D721Med (cell line): Measurements from ENCODE around the gene PDPR.
A peak's percentile ranks its signal among the peaks of the same experiment; 100 is the strongest.
"Not testable (repeated sequence)": the region's sequence is repeated elsewhere in the genome, so short reads cannot be mapped to it uniquely, and the experiment has no call there.

ENCODE experiments used
- DNase-seq: peaks from one replicate; pipeline ENCODE4 v3.0.0; 2011; ENCODE audit warnings: low spot score; ENCODE audit not compliant: insufficient read length
- FAIRE-seq: peaks from 2 replicates; lab custom pipeline; 2011; peaks lifted over from hg19 to GRCh38; lab: Jason Lieb, UNC

Gene PDPR

DNA sequence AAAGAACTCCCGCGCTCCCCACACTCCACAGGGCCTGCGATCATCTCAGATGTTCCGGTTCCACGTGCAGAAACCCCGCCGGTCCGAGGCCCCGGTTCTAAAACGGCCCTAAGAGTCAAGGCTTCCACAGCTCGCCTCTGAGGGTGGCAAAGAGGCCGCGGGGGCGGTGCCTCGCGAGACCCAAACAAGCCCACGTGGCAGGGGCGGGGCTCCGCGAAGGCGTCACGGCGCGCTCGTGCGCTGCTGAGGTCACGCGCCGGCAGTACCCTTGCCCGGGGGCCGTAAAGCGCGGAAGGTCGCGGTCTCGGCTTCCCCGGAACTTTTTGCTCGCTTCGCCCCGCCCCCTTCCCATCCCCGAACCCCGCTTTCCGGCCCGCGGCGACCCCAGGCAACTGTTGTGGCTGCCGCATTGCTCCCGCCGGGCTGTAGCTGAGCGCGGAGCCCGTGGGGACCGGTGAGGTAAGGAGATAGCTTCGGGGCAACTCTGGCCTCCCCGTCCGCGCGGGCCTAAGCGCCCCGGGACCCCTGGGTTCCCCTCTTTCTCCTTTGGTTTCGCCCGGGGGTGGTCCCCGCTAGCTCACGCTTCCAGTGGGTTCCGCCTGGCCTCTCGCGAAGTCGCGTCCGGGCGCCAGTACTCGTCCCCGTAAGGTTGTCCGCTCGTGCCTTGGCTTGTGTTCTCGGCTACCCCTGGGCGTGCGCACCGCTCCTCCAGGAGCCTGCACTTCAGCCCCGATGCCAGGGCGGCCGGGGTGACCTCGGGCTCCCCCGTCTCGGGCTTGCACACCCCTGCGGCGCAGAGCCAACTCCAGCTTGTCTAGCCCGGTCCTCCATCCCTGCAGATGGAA, at the start of gene PDPR:
Gene PDPR (plus strand): TSS at position 351 of the 845 bp plus-strand sequence. CDS start 6,161 bp downstream, outside the sequence.
- DNase-seq: peak; percentile 13
- FAIRE-seq: not testable (repeated sequence)

DNA sequence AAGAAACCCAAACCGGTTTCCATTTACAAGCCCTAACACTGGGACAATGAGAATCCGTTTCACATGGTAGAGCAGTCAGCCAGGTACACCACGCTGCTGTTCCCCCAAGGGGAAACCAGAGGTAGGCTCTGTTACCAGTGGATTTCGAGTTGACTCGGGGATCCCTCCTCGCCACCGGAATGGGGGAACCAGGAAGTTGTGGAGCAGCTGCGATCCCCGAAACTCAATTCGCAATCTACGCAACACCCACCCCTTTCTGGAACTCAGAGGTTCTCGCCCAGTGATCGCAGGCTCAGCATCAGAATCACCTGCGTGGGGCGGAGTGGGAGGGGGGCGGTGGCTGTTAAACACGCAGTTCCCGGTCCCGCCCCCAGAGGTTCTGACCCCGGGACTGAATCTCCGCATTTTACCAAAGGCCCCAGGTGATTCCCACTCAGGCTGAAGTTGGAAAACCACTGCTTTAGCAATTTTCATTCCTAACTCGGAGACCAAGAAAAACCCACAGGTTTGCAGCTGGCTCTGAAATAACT, 49.2 kb upstream of the PDPR start:
- not testable (repeated sequence) for FAIRE-seq, DNase-seq

DNA sequence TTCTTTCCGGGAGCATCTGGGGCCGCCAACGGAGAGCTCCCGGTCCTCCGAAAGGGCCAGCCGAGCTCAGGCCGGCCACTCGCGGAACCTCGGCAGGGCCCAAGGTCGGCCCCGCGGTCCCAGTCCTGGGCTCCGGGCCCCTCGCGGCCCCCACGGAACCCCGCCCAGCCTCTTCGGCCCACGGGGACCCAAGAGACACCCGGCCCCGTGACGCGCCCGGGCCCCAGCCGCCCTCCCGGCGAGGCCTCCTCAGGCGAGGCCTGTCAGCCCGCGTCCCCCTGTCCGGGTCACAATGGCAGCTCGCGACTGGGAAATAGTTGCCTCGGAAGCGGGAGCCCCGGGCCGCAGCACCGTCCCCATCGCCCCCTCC, 48.8 kb upstream of the PDPR start:
- not testable (repeated sequence) for FAIRE-seq, DNase-seq

DNA sequence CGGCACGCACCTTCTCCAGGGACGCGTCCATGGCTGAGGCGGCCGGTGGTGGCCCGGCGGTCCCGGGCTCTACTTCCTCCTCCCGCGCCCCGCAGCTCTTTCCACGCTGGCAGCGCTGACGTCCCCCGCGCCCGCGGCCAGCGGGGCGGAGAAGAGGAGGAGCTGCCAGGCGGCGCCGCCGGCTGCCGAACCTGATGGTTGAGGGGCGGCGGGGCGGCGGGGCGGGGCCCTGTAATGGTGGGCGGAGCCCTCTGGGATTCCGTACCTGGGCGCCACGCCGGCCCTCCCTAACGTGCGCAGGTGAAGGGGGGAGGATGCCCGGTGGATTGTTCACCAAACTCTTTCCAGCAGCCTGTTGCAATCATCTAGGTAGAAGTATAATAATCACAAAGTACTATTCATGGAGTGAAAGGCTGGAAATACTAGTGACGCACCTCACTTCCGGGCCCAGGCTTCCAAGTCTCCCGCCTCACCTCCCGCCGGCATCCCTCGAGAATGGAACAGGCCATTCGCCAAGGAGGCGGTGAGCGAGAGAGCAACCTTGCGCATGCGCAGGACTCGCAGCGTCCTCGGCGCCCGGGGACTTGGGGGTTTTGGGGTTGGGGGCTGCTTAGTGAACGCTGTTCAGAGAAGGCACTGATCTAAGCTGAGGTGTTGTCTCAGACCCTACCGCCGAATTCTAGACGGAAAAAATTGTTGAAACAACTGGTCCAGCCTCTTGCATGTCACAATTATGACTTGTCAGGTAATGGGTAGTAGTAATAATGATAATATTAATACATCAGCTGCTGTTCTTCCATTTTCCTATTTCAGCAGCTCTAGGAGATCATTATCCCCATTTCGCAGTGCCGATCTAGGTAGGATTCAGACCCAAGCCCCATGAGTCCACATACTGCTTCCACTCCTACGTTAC, 48.1 kb upstream of the PDPR start:
- peak; percentile 18 for DNase-seq
- FAIRE-seq: not testable (repeated sequence)

DNA sequence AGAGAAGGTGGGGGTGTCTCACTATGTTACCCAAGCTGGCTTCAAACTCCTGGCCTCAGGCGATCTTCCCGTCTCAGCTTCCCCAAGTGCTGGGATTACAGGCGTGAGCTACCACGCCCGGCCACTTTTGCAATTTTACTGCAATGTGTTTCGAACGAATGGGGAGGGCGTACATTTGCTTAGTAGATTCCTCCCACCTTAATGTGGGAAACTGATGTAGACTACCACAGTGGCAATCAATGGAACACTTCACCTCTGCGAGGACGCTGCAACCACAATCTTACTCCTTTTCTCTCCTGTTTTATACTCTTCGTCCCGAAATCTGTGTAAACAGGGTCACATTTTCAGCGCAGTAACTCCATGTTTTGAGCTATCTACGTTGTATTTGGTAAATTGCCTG, 47.4 kb upstream of the PDPR start:
- not testable (repeated sequence) for FAIRE-seq, DNase-seq

DNA sequence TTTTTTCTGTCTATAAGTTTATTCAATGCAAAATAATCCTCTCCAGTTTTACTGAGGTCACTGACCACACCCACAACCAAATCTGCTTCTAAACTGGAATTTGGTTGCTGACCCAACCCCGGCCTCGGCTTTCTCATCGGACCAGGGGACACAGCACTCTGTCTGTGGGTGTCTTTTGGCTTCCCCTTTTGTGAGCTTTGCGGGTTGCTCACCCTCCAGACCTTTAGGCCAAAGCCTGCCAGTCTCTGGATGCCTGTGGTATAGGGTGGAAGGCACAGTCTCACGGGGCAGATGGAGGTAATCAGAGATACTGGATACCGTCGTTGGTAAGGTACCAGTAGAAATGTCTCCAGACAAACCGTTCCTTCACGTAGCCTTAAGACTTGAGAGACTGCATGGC, 35.1 kb upstream of the PDPR start:
- not testable (repeated sequence) for FAIRE-seq, DNase-seq

DNA sequence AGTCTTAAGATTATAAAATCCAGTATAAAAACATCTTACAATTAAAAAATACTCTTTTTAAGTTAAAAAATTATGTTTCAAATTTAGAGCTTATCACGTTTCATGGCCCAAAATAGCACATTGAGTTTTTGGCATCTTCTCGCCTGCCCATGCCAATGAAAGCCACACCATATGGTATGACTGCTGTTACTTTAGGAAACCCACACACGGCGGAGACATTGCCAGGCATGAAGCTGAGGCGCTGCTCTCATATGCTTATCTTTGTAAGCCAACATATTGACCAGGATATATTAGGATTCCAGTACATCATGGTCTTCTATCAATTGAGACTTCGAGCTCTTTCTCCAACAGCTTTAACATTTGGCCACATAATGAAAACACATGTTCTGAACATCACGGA, 32.9 kb upstream of the PDPR start:
- not testable (repeated sequence) for FAIRE-seq, DNase-seq

DNA sequence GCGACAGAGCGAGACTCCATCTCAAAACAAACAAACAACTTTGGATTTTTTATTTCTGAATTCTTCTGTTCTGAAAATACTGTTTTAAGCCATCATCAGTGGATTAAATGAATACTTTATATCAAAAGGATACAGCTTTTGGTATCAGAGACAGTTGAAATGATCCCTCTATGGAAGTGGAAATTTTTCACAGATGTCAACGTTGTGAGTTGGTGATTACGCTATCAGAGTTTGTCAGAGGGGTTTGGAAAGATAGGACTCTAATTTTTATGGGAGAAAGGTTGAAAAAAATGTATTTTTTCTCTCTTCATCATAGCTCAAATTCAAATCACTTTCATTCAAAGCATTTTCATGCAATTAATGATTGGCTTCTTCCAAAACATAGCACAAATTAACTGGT, 30.2 kb upstream of the PDPR start:
- not testable (repeated sequence) for DNase-seq, FAIRE-seq

DNA sequence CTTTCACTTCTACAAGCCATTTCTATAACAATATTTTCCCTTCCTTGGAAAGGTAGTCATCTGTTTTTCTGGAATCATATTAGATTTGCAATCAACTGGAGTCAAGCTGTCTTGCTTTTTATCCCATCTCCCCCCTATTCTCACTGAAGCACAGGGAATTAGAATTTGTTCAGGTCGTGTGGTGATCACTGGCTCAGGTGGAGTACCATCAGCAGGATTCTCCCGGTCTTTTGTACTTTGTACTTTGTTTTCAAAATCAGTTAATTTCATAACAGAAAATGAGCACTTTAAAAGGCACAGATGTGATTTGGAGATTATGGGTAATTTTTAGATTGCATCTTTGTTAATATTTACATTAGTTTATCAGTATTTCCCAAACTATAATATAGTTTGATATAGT, 26.0 kb upstream of the PDPR start:
- DNase-seq, FAIRE-seq: not testable (repeated sequence)

DNA sequence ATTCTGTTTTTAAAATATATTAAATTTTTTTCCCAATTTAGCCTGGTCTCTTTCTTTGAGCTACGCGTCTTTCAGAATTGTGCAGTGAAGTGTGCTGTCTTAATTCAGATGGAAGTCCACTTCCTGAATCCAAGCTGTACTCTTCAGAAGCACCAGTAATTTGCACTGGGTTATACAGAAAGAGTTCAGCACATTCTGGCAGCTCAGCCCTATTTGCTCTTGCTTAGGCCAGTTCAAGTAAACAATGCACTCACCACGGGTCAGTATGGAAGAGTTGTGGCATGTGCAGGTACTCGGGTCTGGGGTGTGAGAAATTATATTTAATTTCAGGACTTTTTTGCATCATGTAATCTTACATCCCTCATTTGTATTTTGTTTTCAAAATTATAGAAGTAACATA, 25.3 kb upstream of the PDPR start:
- not testable (repeated sequence) for FAIRE-seq, DNase-seq

DNA sequence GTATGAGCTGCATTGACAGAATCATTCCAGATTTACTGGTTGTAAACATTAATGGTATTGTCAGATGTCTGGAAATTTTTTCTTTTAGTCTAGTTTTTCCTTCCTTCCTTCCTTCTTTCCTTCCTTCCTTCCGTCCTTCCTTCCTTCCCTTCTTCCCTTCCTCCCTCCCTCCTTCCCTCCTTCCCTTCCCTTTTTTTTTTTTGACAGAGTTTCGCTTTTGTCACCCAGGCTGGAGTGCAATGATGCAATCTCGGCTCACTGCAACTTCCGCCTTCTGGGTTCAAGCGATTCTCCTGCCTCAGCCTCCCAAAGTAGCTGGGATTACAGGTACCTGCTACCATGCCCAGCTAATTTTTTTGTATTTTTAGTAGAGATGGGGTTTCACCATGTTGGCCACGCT, 24.8 kb upstream of the PDPR start:
- not testable (repeated sequence) for DNase-seq, FAIRE-seq

DNA sequence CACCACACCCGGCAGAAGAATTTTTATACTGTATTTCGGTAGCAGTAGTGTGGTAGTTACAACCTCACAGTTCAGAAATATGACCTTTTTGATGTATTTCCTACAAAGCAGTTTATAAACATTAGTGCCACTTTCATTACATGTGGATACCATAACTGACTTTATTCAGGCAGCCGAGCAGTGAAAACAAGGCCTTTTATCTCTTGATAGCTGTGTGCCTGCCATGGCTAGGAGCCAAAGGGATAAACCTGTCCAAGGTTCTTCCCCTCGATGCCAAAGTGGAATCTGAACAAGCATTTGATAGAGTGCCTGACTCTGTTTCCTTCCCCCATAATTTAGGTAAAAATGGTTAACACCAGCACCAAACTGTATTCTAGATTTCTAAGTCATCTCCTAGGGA, 23.0 kb upstream of the PDPR start:
- not testable (repeated sequence) for FAIRE-seq, DNase-seq

DNA sequence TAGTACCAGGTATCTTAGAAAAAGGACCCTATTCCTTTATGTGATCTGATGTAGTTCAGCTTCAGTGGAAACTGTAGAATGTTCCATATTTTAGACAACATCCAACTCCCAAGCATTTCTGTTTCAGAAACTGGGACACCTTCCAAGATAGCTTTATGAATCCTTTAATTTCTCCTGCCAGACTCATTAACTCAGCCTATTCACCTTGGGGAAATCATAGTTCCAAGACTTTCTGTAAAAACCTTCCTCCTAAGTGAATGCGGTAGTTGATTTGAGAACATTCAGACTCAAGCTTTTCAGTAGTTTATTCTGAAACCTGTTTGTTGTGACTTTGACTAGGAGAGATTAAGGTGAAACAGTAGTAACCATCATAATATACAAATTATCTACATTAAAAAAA, 20.0 kb upstream of the PDPR start:
- not testable (repeated sequence) for DNase-seq, FAIRE-seq

DNA sequence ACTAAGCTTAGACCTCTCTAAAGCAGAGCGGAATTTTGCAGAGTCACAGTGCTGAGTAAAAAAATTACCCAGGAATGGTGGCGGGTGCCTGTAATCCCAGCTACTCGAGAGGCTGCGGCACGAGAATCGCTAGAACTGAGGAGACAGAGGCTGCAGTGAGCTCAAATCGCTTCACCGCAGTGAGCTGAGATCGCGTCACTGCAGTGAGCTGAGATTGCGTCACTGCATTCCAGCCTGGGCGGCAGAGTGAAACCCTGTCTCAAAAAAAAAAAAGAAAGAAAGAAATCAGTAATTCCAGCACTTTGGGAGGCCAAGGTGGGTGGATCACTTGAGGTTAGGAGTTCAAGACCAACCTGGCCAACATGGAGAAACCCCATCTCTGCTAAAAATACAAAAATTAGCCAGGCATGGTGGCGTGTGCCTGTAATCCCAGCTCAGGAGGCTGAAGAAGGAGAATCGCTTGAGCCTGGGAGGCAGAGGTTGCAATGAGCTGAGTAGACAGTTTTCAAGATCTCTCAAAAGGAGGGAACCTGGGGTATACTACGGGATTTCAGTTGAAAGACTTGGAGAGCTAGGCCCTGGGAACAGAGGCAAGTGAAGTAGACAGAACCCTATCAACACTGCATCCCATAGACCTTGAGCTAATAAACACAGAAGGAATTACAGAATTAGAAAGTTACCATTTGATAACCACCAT, 4.4 kb upstream of the PDPR start:
- DNase-seq: not testable (repeated sequence)

DNA sequence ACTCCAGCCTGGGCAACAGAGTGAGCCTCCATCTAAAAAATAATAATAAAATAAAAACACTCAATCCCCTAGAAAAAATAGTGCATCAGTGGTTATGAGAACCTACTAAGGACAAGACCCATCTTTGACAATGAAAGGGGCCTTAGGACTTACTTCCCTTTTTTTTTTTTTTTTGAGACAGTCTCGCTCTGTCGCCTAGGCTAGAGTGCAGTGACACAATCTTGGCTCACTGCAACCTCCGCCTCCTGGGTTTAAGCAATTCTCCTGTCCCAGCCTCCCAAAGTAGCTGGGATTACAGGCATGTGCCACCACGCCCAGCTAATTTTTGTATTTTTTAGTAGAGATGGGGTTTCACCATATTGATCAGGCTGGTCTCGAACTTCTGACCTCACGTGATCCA, 2.0 kb upstream of the PDPR start:
- DNase-seq, FAIRE-seq: not testable (repeated sequence)

More for the DNA sequence above, 4.4 kb upstream of the PDPR start:
- FAIRE-seq: not testable (repeated sequence)

DNA sequence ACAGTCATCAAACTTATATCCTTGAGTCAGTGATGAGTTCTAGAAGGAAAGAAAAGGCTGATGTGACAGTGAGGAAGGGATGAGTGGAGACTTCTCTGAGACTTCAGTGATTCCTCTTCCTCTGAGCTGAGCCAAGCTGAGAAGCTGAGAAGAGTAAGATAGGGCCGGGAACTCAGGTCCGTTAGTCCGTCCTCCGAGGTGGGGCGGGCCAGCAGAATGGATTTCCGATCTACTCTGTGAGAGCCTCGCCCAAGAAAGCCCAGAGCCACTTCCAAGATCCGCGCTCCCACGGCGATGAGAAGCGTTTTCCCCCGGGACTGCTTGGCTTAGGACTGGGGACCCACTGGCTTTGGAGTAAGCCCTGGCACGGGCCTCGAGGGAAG, 542 bp upstream of the PDPR start:
- FAIRE-seq, DNase-seq: not testable (repeated sequence)

DNA sequence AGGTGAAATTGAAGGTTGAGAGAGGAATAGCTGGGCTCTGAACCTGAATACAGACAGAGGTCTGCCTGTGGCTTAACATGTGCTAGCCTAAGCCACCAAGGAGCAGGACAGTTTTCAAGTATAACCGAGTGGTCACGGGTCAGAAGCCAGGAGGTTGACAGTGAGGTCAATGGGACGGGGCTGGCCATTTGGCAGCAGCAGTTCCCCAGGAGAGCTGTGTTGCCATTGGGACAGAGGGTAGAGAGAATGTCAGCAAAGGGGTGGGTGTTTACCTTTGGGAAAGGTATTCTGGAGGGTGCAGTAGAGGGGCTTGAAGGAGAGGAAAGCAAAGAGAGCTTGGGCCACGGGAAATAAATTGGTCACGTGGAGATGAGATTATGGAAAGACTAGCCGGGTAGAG, 4.2 kb downstream of the PDPR start:
- not testable (repeated sequence) for FAIRE-seq, DNase-seq

DNA sequence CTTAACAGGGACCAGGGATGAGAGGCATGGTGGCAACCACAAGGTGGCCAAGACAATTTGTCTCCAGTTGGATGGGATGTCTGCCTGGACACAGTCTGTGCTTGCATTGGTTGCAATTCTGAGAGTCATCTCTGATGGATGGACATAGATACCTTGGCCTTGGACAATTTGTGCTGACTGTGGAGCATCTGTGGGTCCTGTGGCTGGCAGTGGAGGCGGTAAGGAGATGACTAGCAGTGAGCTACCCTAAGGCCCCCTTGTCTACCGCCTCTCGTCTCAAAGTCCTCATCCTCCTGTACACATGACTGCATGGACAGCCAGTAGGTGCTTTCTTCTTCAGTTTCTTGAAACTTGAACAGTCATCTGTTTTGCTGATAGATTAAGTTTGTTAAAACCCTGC, 4.6 kb downstream of the PDPR start:
- DNase-seq, FAIRE-seq: not testable (repeated sequence)

DNA sequence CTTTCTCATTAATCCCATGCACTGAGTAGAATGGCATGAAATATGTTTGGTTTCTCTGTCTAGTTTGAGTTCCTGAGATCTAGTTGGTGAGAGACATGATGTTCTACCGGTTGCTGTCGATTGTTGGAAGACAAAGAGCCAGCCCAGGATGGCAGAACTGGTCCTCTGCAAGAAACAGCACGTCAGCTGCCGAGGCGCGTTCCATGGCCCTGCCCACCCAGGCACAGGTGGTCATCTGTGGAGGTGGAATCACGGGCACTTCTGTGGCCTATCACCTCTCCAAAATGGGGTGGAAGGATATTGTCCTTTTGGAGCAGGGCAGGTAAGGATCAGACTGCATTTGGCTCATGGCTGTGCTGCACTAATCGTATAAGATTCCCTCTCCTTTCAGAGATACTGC, 6.3 kb downstream of the PDPR start:
- not testable (repeated sequence) for FAIRE-seq, DNase-seq
